B cell (primary cell): Measurements from ENCODE around the gene LYPD5. TPM values are rescaled to one million over a fixed set of nuclear protein-coding genes. Genes with fewer than 3 reads are reported as not detected.

Experiments
- ATAC-seq: fragments of 200-7000 bp; cut with Tn5 transposase; one replicate; pipeline ENCODE4 v1.10.0; 2021; ENCODE audit warnings: low read depth, mild to moderate bottlenecking, moderate number of reproducible peaks, moderate library complexity
- CTCF ChIA-PET: fragments of 350-600 bp; sonication (Branson Sonifier 250); formaldehyde crosslinking; loops from one replicate; lab custom pipeline; 2021; ENCODE audit warnings: antibody characterized with exemption, inconsistent platforms; lab: Charles Lee
- POLR2A ChIA-PET: fragments of 350-600 bp; sonication (Branson Sonifier 250); formaldehyde crosslinking; loops from one replicate; lab custom pipeline; 2021; ENCODE audit warnings: antibody characterized with exemption; lab: Charles Lee
- DNase-seq: peaks from one replicate; pipeline ENCODE4 v3.0.0; 2013
- H2AFZ ChIP-seq: 2 replicates; pipeline ENCODE4 v1.6.1; 2012; ENCODE audit warnings: mild to moderate bottlenecking, low read depth, low read length; ENCODE audit not compliant: insufficient read depth, poor library complexity, severe bottlenecking
- H3K27ac ChIP-seq, 2 donors: 1 replicate in 1 of 2; 2 replicates in 1 of 2; pipeline ENCODE4 v1.5.1; 2012 to 2013; ENCODE audit warnings: low read length in 2 of 2, mild to moderate bottlenecking in 2 of 2, moderate library complexity in 1 of 2
- H3K27me3 ChIP-seq, 4 experiments: fragments of 200-600 bp in 1 of 4; sonication (generic) in 1 of 4; replicated peaks in 1 of 4; 1 replicate in 2 of 4; 2 replicates in 2 of 4; pipeline versions ENCODE4 v1.6.1 to v1.7.0; 2013 to 2016; ENCODE audit warnings: low read length in 3 of 4, mild to moderate bottlenecking in 2 of 4, mixed read lengths in 1 of 4, moderate library complexity in 1 of 4; ENCODE audit not compliant: insufficient read depth in 4 of 4, control insufficient read depth in 3 of 4; ENCODE audit errors: control extremely low read depth in 1 of 4
- H3K36me3 ChIP-seq, 2 experiments: replicated peaks in 1 of 2; 1 replicate in 1 of 2; 2 replicates in 1 of 2; pipeline versions ENCODE4 v1.6.1 to v1.7.1; 2013; ENCODE audit warnings: low read length in 1 of 2; ENCODE audit not compliant: insufficient read depth in 2 of 2, control insufficient read depth in 1 of 2; ENCODE audit errors: control extremely low read depth in 1 of 2, extremely low read depth in 1 of 2
- H3K4me1 ChIP-seq, 2 donors: fragments of 200-600 bp in 1 of 2; sonication (generic) in 1 of 2; 1 replicate in 1 of 2; 2 replicates in 1 of 2; pipeline versions ENCODE4 v1.5.1 to v1.6.1; 2013 to 2017; ENCODE audit warnings: low read length in 2 of 2; ENCODE audit not compliant: control insufficient read depth in 2 of 2, insufficient read depth in 2 of 2
- H3K4me2 ChIP-seq: replicated peaks from 2 replicates; pipeline ENCODE3; 2012; ENCODE audit warnings: mild to moderate bottlenecking, low read depth, low read length; ENCODE audit not compliant: poor library complexity, severe bottlenecking
- H3K4me3 ChIP-seq, 5 experiments: fragments of 200-600 bp in 1 of 5; sonication (generic) in 1 of 5; 1 replicate in 3 of 5; 2 replicates in 2 of 5; pipeline versions ENCODE4 v1.5.1 to v1.7.0; 2011 to 2016; ENCODE audit warnings: low read length in 4 of 5, mild to moderate bottlenecking in 4 of 5, low read depth in 2 of 5, control low read depth in 1 of 5, moderate library complexity in 1 of 5; ENCODE audit not compliant: insufficient read depth in 1 of 5; ENCODE audit errors: control extremely low read depth in 1 of 5, extremely low read depth in 1 of 5
- H3K79me2 ChIP-seq: fragments of 200-600 bp; sonication (generic); one replicate; pipeline ENCODE4 v1.6.0; 2016; ENCODE audit warnings: low read length; ENCODE audit not compliant: control insufficient read depth, insufficient read depth
- H3K9ac ChIP-seq: fragments of 200-600 bp; sonication (generic); 2 replicates; pipeline ENCODE4 v1.6.1; 2017; ENCODE audit warnings: mild to moderate bottlenecking, low read length, moderate library complexity
- H3K9me3 ChIP-seq, 3 donors: one replicate each; pipeline versions ENCODE4 v1.6.1 to v1.7.1; 2013; ENCODE audit warnings: low read length in 2 of 3; ENCODE audit not compliant: control insufficient read depth in 2 of 3, insufficient read depth in 1 of 3; ENCODE audit errors: control extremely low read depth in 1 of 3
- H4K20me1 ChIP-seq: 2 replicates; pipeline ENCODE4 v1.6.0; 2012; ENCODE audit warnings: mild to moderate bottlenecking, low read length; ENCODE audit not compliant: insufficient read depth, control insufficient read depth, poor library complexity, severe bottlenecking
- H3K27ac Mint-ChIP-seq: one replicate; pipeline ENCODE4 v1.8.0; 2021; ENCODE audit warnings: mixed read lengths
- H3K27me3 Mint-ChIP-seq: one replicate; pipeline ENCODE4 v1.8.0; 2021; ENCODE audit warnings: mixed read lengths
- H3K4me1 Mint-ChIP-seq: one replicate; pipeline ENCODE4 v1.8.0; 2021; ENCODE audit warnings: mixed read lengths
- H3K4me3 Mint-ChIP-seq: one replicate; pipeline ENCODE4 v1.8.0; 2021; ENCODE audit warnings: mixed read lengths
- H3K9me3 Mint-ChIP-seq: one replicate; pipeline ENCODE4 v1.8.0; 2022; ENCODE audit warnings: mixed read lengths; ENCODE audit not compliant: insufficient read depth
- EZH2 ChIP-seq: IDR thresholded peaks from 2 replicates; pipeline ENCODE4 v1.6.1; 2012; ENCODE audit warnings: borderline replicate concordance, low read depth, mild to moderate bottlenecking, moderate library complexity, low read length; ENCODE audit not compliant: insufficient read depth, poor library complexity, severe bottlenecking
- WGBS: methylation state at CpG from one replicate; pipeline ENCODE4 v1.1.5; 2013; ENCODE audit warnings: missing lambda C conversion rate; ENCODE audit not compliant: insufficient coverage; 5-methylcytosine and 5-hydroxymethylcytosine counted together
- intact Hi-C: fragments of 100-400 bp; cut with micrococcal nuclease; formaldehyde crosslinking; loops from one replicate; pipeline ENCODE4 v1.10.0; 2022
- polyA plus RNA-seq: library from polyadenylated mRNA; depleted of rRNA; stranded (reverse); fragments of >200 nt; gene quantifications from 2 replicates; pipeline ENCODE4 v1.2.3, GENCODE V29; 2012
- total RNA-seq, 2 donors: library from RNA; stranded (reverse); fragments of 120-200 nt in 1 of 2; gene quantifications; 1 replicate in 1 of 2; 2 replicates in 1 of 2; pipeline versions ENCODE4 v1.2.3 to v1.2.4, GENCODE V29; 2013 to 2022
- TF ChIP-seq, protein P1 (sequence below): fragments of 200-600 bp; IDR thresholded peaks from one replicate; pipeline ENCODE4 v1.8.0; 2022; ENCODE audit warnings: antibody characterized with exemption, mild to moderate bottlenecking

The LYPD5 gene
- total and polyA plus RNA-seq, 2 donors (not counting 1 experiment from before 2014, with no cell fraction given): 0.46 TPM; not detected in 1

GRCh38 chr19:43754253-43754502 is 48.1 kb downstream of the LYPD5 start:
- Histone ChIP-seq H3K4me1 (peaks cover 23 to 53% of the 10 kb centered on the region in 2 donors), H3K27me3 (no peaks in the 10 kb centered on the region), H3K4me3 (peak overlapping the region; percentile 63 to 88 (median 83)), H3K79me2 (peaks cover 27% of the 10 kb centered on the region), H3K9me3 (no peaks in the 10 kb centered on the region), H3K27ac (peak overlapping the region; percentile 93 to 98), H3K9ac (peak overlapping the region; percentile 78), H3K4me2 (peak overlapping the region; percentile 100), H3K36me3 (peaks cover 0 to 26% of the 10 kb centered on the region in 2 experiments), H4K20me1 (no peaks in the 10 kb centered on the region), H2AFZ (peak overlapping the region; percentile 80)
- CTCF ChIA-PET: interaction anchor here (0.8 to 8.2 kb wide), 7 partner anchors 10 to 194 kb away, joined by 3 to 64 read pairs (median 16); no protein-coding TSS in a partner anchor
- no peaks in the 10 kb centered on the region for H3K9me3 Mint-ChIP-seq
- H3K4me1 Mint-ChIP-seq: peaks cover 68% of the 10 kb centered on the region
- 0% methylated on average over 11 of the region's 11 CpGs for WGBS
- TF ChIP-seq, protein P1, sequence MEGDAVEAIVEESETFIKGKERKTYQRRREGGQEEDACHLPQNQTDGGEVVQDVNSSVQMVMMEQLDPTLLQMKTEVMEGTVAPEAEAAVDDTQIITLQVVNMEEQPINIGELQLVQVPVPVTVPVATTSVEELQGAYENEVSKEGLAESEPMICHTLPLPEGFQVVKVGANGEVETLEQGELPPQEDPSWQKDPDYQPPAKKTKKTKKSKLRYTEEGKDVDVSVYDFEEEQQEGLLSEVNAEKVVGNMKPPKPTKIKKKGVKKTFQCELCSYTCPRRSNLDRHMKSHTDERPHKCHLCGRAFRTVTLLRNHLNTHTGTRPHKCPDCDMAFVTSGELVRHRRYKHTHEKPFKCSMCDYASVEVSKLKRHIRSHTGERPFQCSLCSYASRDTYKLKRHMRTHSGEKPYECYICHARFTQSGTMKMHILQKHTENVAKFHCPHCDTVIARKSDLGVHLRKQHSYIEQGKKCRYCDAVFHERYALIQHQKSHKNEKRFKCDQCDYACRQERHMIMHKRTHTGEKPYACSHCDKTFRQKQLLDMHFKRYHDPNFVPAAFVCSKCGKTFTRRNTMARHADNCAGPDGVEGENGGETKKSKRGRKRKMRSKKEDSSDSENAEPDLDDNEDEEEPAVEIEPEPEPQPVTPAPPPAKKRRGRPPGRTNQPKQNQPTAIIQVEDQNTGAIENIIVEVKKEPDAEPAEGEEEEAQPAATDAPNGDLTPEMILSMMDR: no peak
- TF ChIP-seq EZH2: no peak
- DNase-seq (no peak), ATAC-seq (no peak)
- intact Hi-C loops: loop anchor here (1.0 to 10.0 kb wide), 6 partner anchors 11 to 250 kb away; partner anchors contain the start of genes IRGQ, KCNN4, PHLDB3 and ZNF428
- POLR2A ChIA-PET: interaction anchor here (0.5 to 6.7 kb wide), 5 partner anchors 9 to 1714 kb away, joined by 3 to 89 read pairs (median 3); partner anchors contain the start of genes FOSB, KCNN4 and PINLYP
- peak overlapping the region; percentile 99 for H3K4me3 Mint-ChIP-seq
- H3K27ac Mint-ChIP-seq: peak overlapping the region; percentile 100
- no peaks in the 10 kb centered on the region for H3K27me3 Mint-ChIP-seq

- Mint-ChIP-seq H3K27ac (peak overlapping the region; percentile 54), H3K27me3 (no peaks in the 10 kb centered on the region), H3K9me3 (no peaks in the 10 kb centered on the region), H3K4me1 (peaks cover 68% of the 10 kb centered on the region), H3K4me3 (no peak overlapping the region)
- WGBS: 75% methylated on average over 3 of the region's 6 CpGs
- peak overlapping the region; percentile 93 to 98 for H3K27ac ChIP-seq
- H3K4me1 ChIP-seq: peaks cover 26 to 63% of the 10 kb centered on the region in 2 donors
- H4K20me1 ChIP-seq: no peaks in the 10 kb centered on the region
- H3K4me2 ChIP-seq: peak overlapping the region; percentile 100
- no peak overlapping the region for H3K9ac ChIP-seq
- no peaks in the 10 kb centered on the region for H3K9me3 ChIP-seq
- ChIA-PET CTCF (interaction anchor here (0.8 to 8.2 kb wide), 8 partner anchors 8 to 32 kb away, joined by 3 to 64 read pairs (median 10); no protein-coding TSS in a partner anchor), POLR2A (interaction anchor here (4.9 to 6.7 kb wide), 2 partner anchors 13 to 29 kb away, joined by 45 to 89 read pairs; partner anchors contain the start of gene KCNN4)
- H2AFZ ChIP-seq: no peak overlapping the region
- H3K79me2 ChIP-seq: peaks cover 27% of the 10 kb centered on the region
- TF ChIP-seq, protein P1: no peak
- TF ChIP-seq EZH2: no peak
- H3K27me3 ChIP-seq: no peaks in the 10 kb centered on the region
- no peak for ATAC-seq
- peaks cover 0 to 41% of the 10 kb centered on the region in 2 experiments for H3K36me3 ChIP-seq
- H3K4me3 ChIP-seq: no peak overlapping the region
- DNase-seq: no peak
- intact Hi-C loops: loop anchor here (10.0 kb wide), 1 partner anchor 182 kb away; the partner anchor contains the start of gene ZNF45
Observed at GRCh38 chr19:43752287-43752875, 49.9 kb downstream of the LYPD5 start.
